Pulmonary artery endothelial cell (primary cell): ENCODE results near the gene DMWD. TPM values are rescaled to one million over a fixed set of nuclear protein-coding genes. Genes with fewer than 3 reads are reported as not detected.

Source experiments
- DNase-seq: peaks from one replicate; pipeline ENCODE4 v3.0.0-alpha.2; 2011; ENCODE audit warnings: low read depth, low spot score
- total RNA-seq: library from RNA; depleted of rRNA; stranded (reverse); fragments of >200 nt; gene quantifications from 2 replicates; pipeline ENCODE4 v1.2.3, GENCODE V29; 2014

Gene DMWD
- total RNA-seq, 1 donor from 2014 or later: 27.2 TPM

- no peak for DNase-seq
Observed at GRCh38 chr19:45786533-45786894, 6.1 kb downstream of the DMWD start.

- no peak for DNase-seq
Observed at GRCh38 chr19:45785781-45786532, 6.7 kb downstream of the DMWD start.

- DNase-seq: no peak
Observed at GRCh38 chr19:45785097-45785496, 7.5 kb downstream of the DMWD start.

GRCh38 chr19:45784096-45784495 is 8.5 kb downstream of the DMWD start:
- DNase-seq: no peak

GRCh38 chr19:45782820-45783785 is 9.5 kb downstream of the DMWD start:
- DNase-seq: no peak

- no peak for DNase-seq
Observed at GRCh38 chr19:45782162-45782691, 10.4 kb downstream of the DMWD start, which contains the start of gene DMPK. TSS of gene DMPK (minus strand) at chr19:45782490. CDS start at chr19:45782352, 138 bp downstream.

GRCh38 chr19:45781214-45782161 is 11.2 kb downstream of the DMWD start:
- no peak for DNase-seq

- DNase-seq: no peak
Observed at GRCh38 chr19:45780448-45781213, 12.0 kb downstream of the DMWD start.

- DNase-seq: no peak
Observed at GRCh38 chr19:45780146-45780447, 12.5 kb downstream of the DMWD start.

- DNase-seq: no peak
Observed at GRCh38 chr19:45779231-45780145, 13.2 kb downstream of the DMWD start.

GRCh38 chr19:45778010-45778661 is 14.5 kb downstream of the DMWD start:
- no peak for DNase-seq

- no peak for DNase-seq
Observed at GRCh38 chr19:45777395-45777961, 15.2 kb downstream of the DMWD start.

GRCh38 chr19:45774765-45775164 is 17.9 kb downstream of the DMWD start:
- DNase-seq: no peak

- DNase-seq: no peak
Observed at GRCh38 chr19:45773384-45773783, 19.3 kb downstream of the DMWD start.

- DNase-seq: no peak
Observed at GRCh38 chr19:45772912-45773311, 19.7 kb downstream of the DMWD start.

- DNase-seq: no peak
Observed at GRCh38 chr19:45772130-45772840, 20.4 kb downstream of the DMWD start.

GRCh38 chr19:45771311-45771933 is 21.2 kb downstream of the DMWD start:
- no peak for DNase-seq
